GM12865 (cell line): Measurements from ENCODE around the gene RB1.
A peak's percentile ranks its signal among the peaks of the same experiment; 100 is the strongest.

Experiments used
- DNase-seq: peaks from one replicate; pipeline ENCODE4 v3.0.0; 2010; ENCODE audit warnings: low read depth
- H3K4me3 ChIP-seq: 2 replicates; pipeline ENCODE4 v1.5.1; 2011; ENCODE audit warnings: mild to moderate bottlenecking, low read depth, low read length, control low read depth
- CTCF ChIP-seq: IDR thresholded peaks from 2 replicates; pipeline ENCODE4 v1.5.1; 2011; ENCODE audit warnings: low read length, control low read depth, low read depth, inconsistent platforms; ENCODE audit not compliant: insufficient read depth; ENCODE audit errors: missing control alignments

Gene RB1

DNA sequence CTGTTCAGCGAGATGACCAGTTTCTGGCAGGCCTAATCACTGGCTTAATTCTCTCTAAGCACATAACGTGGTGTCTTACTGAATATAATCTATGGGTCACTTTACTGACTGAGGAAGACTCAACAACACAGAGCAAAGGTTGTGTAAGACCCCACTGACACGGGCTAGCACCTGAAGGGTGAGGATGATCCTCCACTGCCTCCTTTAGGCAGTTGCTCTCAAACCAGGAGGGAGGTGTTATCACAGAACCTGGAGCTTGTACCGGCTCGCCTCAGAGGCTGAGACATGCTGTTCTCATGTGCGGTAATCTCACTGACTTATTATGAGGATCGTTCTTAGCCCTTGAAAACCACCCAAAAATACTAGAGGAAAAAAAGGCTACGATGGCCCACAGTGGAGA lies 201.1 kb downstream of the RB1 start:
- no peak for TF ChIP-seq CTCF
- DNase-seq = no peak
- H3K4me3 ChIP-seq = no peak overlapping the region

GRCh38 chr13:48505012-48505411 lies 201.5 kb downstream of the RB1 start:
- peak; percentile 68 for DNase-seq
- TF ChIP-seq CTCF = no peak
- H3K4me3 ChIP-seq = no peak overlapping the region; the same call in 1 of the 2 replicates

- peak; percentile 95 for DNase-seq
- H3K4me3 ChIP-seq = peak overlapping the region; percentile 28
- no peak for TF ChIP-seq CTCF
Measured at GRCh38 chr13:48505597-48506091, 202.1 kb downstream of the RB1 start.

- no peak for TF ChIP-seq CTCF
- H3K4me3 ChIP-seq = peak overlapping the region; percentile 28
- DNase-seq = no peak
Measured at GRCh38 chr13:48506092-48506701, 202.6 kb downstream of the RB1 start.

DNA sequence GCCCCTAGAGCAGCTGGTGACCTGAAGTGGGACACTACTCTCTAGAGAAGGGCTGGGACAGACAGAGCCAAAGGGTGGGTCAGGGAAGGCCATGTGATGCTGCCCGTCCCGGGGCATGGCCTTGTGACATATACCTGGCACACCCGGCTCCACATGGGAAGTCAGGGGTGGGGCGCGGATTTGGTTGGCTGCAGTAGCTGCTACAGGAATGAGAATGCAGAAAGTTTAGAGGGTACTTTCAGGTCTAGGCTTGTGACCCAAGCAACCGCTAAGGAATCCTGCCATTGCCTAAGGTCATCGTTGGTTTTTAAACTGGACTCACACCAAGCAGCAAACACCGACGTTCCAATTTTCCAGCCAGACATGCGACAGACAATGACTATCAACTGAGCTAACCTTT lies 203.5 kb downstream of the RB1 start:
- no peak overlapping the region for H3K4me3 ChIP-seq
- no peak for TF ChIP-seq CTCF

GRCh38 chr13:48508011-48508410 lies 204.5 kb downstream of the RB1 start:
- no peak for TF ChIP-seq CTCF
- no peak for DNase-seq
- no peak overlapping the region for H3K4me3 ChIP-seq

More for the DNA sequence above, 203.5 kb downstream of the RB1 start:
- no peak for DNase-seq

GRCh38 chr13:48510698-48511097 lies 207.1 kb downstream of the RB1 start:
- no peak for DNase-seq
- no peak for TF ChIP-seq CTCF
- H3K4me3 ChIP-seq = no peak overlapping the region
